Measurements from ENCODE around the gene UQCRC1. TPM values are rescaled to one million over a fixed set of nuclear protein-coding genes. Genes with fewer than 3 reads are reported as not detected.

Gene UQCRC1
- total RNA-seq, 1 experiment from 2014 or later = 278 TPM

DNA sequence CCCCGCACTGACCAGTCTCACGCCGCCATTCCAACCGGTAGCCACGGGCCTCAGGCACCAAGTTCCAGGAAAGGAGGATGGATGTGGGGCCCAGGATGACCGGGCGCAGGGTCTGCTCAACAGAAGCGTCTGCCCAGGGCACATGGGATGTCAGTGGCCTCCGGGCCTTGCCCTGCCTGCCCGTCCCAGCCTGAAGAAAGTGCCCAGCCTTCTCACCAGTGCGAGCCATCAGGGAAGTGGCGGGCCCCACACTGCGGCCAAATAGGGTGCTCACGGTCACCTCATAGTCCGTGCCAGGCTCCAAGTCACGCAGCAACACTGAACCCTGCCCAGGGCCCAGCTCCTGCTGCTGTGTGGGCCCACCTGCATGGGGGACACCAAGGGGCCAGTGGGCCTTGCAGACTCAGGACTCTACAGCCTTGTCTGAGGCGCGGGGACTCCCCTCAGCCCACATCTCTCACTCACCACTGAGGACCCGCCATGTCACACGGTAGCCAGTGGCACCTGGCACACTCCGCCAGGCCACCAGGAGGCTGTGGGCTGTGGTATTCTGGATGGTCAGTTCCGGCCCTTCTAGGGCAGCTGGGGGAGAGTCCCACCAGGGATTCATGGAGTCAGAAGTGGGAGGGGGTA, 17.4 kb downstream of the UQCRC1 start:
- peaks cover 8% of the 10 kb centered on the region; the same call in 1 of the 2 replicates for H3K4me1 ChIP-seq
- intact Hi-C loops (cut with micrococcal nuclease; ENCODE audit: unreplicated experiment) = no loop called here
- Mint-ChIP-seq H3K27me3 (ENCODE audit: insufficient read depth, unreplicated experiment) (no peaks in the 10 kb centered on the region), H3K4me3 (ENCODE audit: unreplicated experiment) (no peak overlapping the region), H3K9me3 (ENCODE audit: unreplicated experiment) (no peaks in the 10 kb centered on the region), H3K36me3 (ENCODE audit: insufficient read depth, unreplicated experiment) (peaks cover 11% of the 10 kb centered on the region), H3K4me1 (ENCODE audit: low read depth, unreplicated experiment) (peaks cover 15% of the 10 kb centered on the region), H3K27ac (ENCODE audit: unreplicated experiment) (no peak overlapping the region)
- DNase-seq = no peak
- no TSS peak for BruUV-seq (replicated peaks)
- no peak overlapping the region for H3K4me3 ChIP-seq (ENCODE audit: low read depth, low read length)
- H3K27me3 ChIP-seq (replicated peaks; ENCODE audit: control insufficient read depth, insufficient read depth, low read length) = no peaks in the 10 kb centered on the region
- TF ChIP-seq, protein P1, sequence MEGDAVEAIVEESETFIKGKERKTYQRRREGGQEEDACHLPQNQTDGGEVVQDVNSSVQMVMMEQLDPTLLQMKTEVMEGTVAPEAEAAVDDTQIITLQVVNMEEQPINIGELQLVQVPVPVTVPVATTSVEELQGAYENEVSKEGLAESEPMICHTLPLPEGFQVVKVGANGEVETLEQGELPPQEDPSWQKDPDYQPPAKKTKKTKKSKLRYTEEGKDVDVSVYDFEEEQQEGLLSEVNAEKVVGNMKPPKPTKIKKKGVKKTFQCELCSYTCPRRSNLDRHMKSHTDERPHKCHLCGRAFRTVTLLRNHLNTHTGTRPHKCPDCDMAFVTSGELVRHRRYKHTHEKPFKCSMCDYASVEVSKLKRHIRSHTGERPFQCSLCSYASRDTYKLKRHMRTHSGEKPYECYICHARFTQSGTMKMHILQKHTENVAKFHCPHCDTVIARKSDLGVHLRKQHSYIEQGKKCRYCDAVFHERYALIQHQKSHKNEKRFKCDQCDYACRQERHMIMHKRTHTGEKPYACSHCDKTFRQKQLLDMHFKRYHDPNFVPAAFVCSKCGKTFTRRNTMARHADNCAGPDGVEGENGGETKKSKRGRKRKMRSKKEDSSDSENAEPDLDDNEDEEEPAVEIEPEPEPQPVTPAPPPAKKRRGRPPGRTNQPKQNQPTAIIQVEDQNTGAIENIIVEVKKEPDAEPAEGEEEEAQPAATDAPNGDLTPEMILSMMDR (IDR thresholded peaks at IDR 0.05; ENCODE audit: insufficient read depth in 1 of 2, low read depth in 1 of 2, low read length in 1 of 2, severe bottlenecking in 1 of 2, unreplicated experiment in 1 of 2) = no peak
- H3K9me3 ChIP-seq = no peaks in the 10 kb centered on the region
- no peaks in the 10 kb centered on the region for H3K36me3 ChIP-seq (ENCODE audit: control insufficient read depth, insufficient read depth, low read length)
- CTCF ChIA-PET = no interaction called here
- POLR2A ChIA-PET = no interaction called here

DNA sequence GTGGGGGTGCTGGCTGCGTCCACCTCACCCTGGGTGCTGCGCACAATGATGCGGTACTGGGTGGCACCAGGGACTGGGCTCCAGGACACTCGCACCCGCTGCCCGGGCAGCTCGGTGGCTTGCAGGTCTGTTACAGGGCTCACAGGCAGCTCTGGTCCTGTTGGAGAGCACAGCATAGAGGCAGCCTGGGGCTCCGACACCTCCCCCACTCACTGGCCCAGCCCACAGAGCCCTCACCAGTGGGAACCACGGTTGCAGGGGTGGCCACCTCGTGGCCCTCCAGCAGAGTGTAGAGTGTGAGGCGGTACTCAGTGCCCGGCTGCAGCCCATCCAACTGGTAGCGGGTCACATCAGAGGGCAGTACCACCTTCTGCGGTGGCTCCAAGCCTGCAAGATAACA, 18.0 kb downstream of the UQCRC1 start:
- DNase-seq = no peak
- Mint-ChIP-seq H3K4me1 (ENCODE audit: low read depth, unreplicated experiment) (peaks cover 15% of the 10 kb centered on the region), H3K27ac (ENCODE audit: unreplicated experiment) (no peak overlapping the region), H3K4me3 (ENCODE audit: unreplicated experiment) (no peak overlapping the region), H3K36me3 (ENCODE audit: insufficient read depth, unreplicated experiment) (peaks cover 6% of the 10 kb centered on the region), H3K27me3 (ENCODE audit: insufficient read depth, unreplicated experiment) (no peaks in the 10 kb centered on the region), H3K9me3 (ENCODE audit: unreplicated experiment) (no peaks in the 10 kb centered on the region)
- POLR2A ChIA-PET = no interaction called here
- Histone ChIP-seq H3K27me3 (replicated peaks; ENCODE audit: control insufficient read depth, insufficient read depth, low read length) (no peaks in the 10 kb centered on the region), H3K36me3 (ENCODE audit: control insufficient read depth, insufficient read depth, low read length) (no peaks in the 10 kb centered on the region), H3K9me3 (no peaks in the 10 kb centered on the region), H3K4me3 (ENCODE audit: low read depth, low read length) (no peak overlapping the region), H3K4me1 (peaks cover 8% of the 10 kb centered on the region; the same call in 1 of the 2 replicates)
- CTCF ChIA-PET = interaction anchor here (1.0 kb wide), 1 partner anchor 43 kb away, joined by 4 read pairs; no protein-coding TSS in a partner anchor
- intact Hi-C loops (cut with micrococcal nuclease; ENCODE audit: unreplicated experiment) = no loop called here
- TF ChIP-seq, protein P1 (IDR thresholded peaks at IDR 0.05; ENCODE audit: insufficient read depth in 1 of 2, low read depth in 1 of 2, low read length in 1 of 2, severe bottlenecking in 1 of 2, unreplicated experiment in 1 of 2) = no peak
- BruUV-seq (replicated peaks) = no TSS peak

- H3K27ac Mint-ChIP-seq (ENCODE audit: unreplicated experiment) = no peak overlapping the region
- CTCF ChIA-PET = no interaction called here
- no peaks in the 10 kb centered on the region for H3K27me3 Mint-ChIP-seq (ENCODE audit: insufficient read depth, unreplicated experiment)
- POLR2A ChIA-PET = no interaction called here
- intact Hi-C loops (cut with micrococcal nuclease; ENCODE audit: unreplicated experiment) = no loop called here
- H3K4me1 Mint-ChIP-seq (ENCODE audit: low read depth, unreplicated experiment) = peaks cover 8% of the 10 kb centered on the region
- Histone ChIP-seq H3K4me3 (ENCODE audit: low read depth, low read length) (no peak overlapping the region), H3K9me3 (no peaks in the 10 kb centered on the region), H3K36me3 (ENCODE audit: control insufficient read depth, insufficient read depth, low read length) (no peaks in the 10 kb centered on the region), H3K27me3 (replicated peaks; ENCODE audit: control insufficient read depth, insufficient read depth, low read length) (no peaks in the 10 kb centered on the region), H3K4me1 (no peaks in the 10 kb centered on the region)
- H3K9me3 Mint-ChIP-seq (ENCODE audit: unreplicated experiment) = no peaks in the 10 kb centered on the region
- no peaks in the 10 kb centered on the region for H3K36me3 Mint-ChIP-seq (ENCODE audit: insufficient read depth, unreplicated experiment)
- BruUV-seq (replicated peaks) = no TSS peak
- no peak overlapping the region for H3K4me3 Mint-ChIP-seq (ENCODE audit: unreplicated experiment)
- TF ChIP-seq, protein P1 (IDR thresholded peaks at IDR 0.05; ENCODE audit: insufficient read depth in 1 of 2, low read depth in 1 of 2, low read length in 1 of 2, severe bottlenecking in 1 of 2, unreplicated experiment in 1 of 2) = no peak
- DNase-seq = no peak
These were observed 21.2 kb downstream of the UQCRC1 start for GRCh38 chr3:48588230-48588629.

All from Caco-2 (cell line).